ENCODE measurements around the gene STX12. TPM values are rescaled to one million over a fixed set of nuclear protein-coding genes. Genes with fewer than 3 reads are reported as not detected.
A peak's percentile ranks its signal among the peaks of the same experiment; 100 is the strongest.
"Not testable (repeated sequence)": the region's sequence is repeated elsewhere in the genome, so short reads cannot be mapped to it uniquely, and the experiment has no call there.

The STX12 gene
- polyA plus RNA-seq, 1 donor from 2014 or later, result 16.0 TPM

GRCh38 chr1:27789540-27790041, 16.6 kb downstream of the STX12 start:
- H3K4me3 Mint-ChIP-seq, result no peak overlapping the region
- H3K36me3 Mint-ChIP-seq, result peaks cover 4% of the 10 kb centered on the region
- H3K9me3 Mint-ChIP-seq, result no peaks in the 10 kb centered on the region
- no peak overlapping the region for H3K27ac Mint-ChIP-seq
- H3K4me1 Mint-ChIP-seq, result peaks cover 4 to 13% (median 12%) of the 10 kb centered on the region in 3 donors
- no peaks in the 10 kb centered on the region for H3K27me3 Mint-ChIP-seq

- H3K36me3 Mint-ChIP-seq, H3K4me1 Mint-ChIP-seq, H3K27ac Mint-ChIP-seq, H3K4me3 Mint-ChIP-seq, H3K9me3 Mint-ChIP-seq, H3K27me3 Mint-ChIP-seq: not testable (repeated sequence)
Observed at GRCh38 chr1:27790270-27790669, 17.3 kb downstream of the STX12 start.

- peaks cover 1 to 4% (median 4%) of the 10 kb centered on the region in 3 donors for H3K4me1 Mint-ChIP-seq
- no peaks in the 10 kb centered on the region for H3K27me3 Mint-ChIP-seq
- no peaks in the 10 kb centered on the region for H3K9me3 Mint-ChIP-seq
- no peak overlapping the region for H3K4me3 Mint-ChIP-seq
- peaks cover 7% of the 10 kb centered on the region for H3K36me3 Mint-ChIP-seq
- H3K27ac Mint-ChIP-seq, result no peak overlapping the region
Observed at GRCh38 chr1:27795601-27796000, 22.6 kb downstream of the STX12 start.

- H3K27me3 Mint-ChIP-seq, result no peaks in the 10 kb centered on the region
- peaks cover 2% of the 10 kb centered on the region for H3K36me3 Mint-ChIP-seq
- no peak overlapping the region for H3K27ac Mint-ChIP-seq
- peaks cover 0 to 9% (median 0%) of the 10 kb centered on the region in 3 donors for H3K4me1 Mint-ChIP-seq
- no peaks in the 10 kb centered on the region for H3K9me3 Mint-ChIP-seq
- H3K4me3 Mint-ChIP-seq, result peak overlapping the region in 1 of 4 donors; percentile 17
Observed at GRCh38 chr1:27804791-27805190, 31.8 kb downstream of the STX12 start.

- Mint-ChIP-seq H3K36me3 (peaks cover 2% of the 10 kb centered on the region), H3K27ac (no peak overlapping the region), H3K4me1 (peaks cover 0 to 5% (median 0%) of the 10 kb centered on the region in 3 donors), H3K9me3 (no peaks in the 10 kb centered on the region), H3K27me3 (no peaks in the 10 kb centered on the region), H3K4me3 (no peak overlapping the region)
Observed at GRCh38 chr1:27806758-27807157, 33.7 kb downstream of the STX12 start.

GRCh38 chr1:27807385-27807784, 34.4 kb downstream of the STX12 start:
- Mint-ChIP-seq H3K36me3 (peaks cover 3% of the 10 kb centered on the region), H3K27ac (no peak overlapping the region), H3K4me3 (no peak overlapping the region), H3K4me1 (peaks cover 0 to 5% (median 0%) of the 10 kb centered on the region in 3 donors), H3K27me3 (no peaks in the 10 kb centered on the region), H3K9me3 (no peaks in the 10 kb centered on the region)

GRCh38 chr1:27808131-27808530, 35.1 kb downstream of the STX12 start:
- not testable (repeated sequence) for H3K9me3 Mint-ChIP-seq, H3K27ac Mint-ChIP-seq, H3K36me3 Mint-ChIP-seq, H3K4me3 Mint-ChIP-seq, H3K27me3 Mint-ChIP-seq, H3K4me1 Mint-ChIP-seq

GRCh38 chr1:27809883-27810282, 36.9 kb downstream of the STX12 start:
- no peaks in the 10 kb centered on the region for H3K4me1 Mint-ChIP-seq
- H3K4me3 Mint-ChIP-seq, result no peak overlapping the region
- H3K36me3 Mint-ChIP-seq, result peaks cover 1% of the 10 kb centered on the region
- no peak overlapping the region for H3K27ac Mint-ChIP-seq
- no peaks in the 10 kb centered on the region for H3K9me3 Mint-ChIP-seq
- H3K27me3 Mint-ChIP-seq, result no peaks in the 10 kb centered on the region

GRCh38 chr1:27811741-27812500, 38.9 kb downstream of the STX12 start:
- H3K4me1 Mint-ChIP-seq, result no peaks in the 10 kb centered on the region
- H3K27me3 Mint-ChIP-seq, result no peaks in the 10 kb centered on the region
- H3K9me3 Mint-ChIP-seq, result no peaks in the 10 kb centered on the region
- H3K36me3 Mint-ChIP-seq, result peaks cover 1% of the 10 kb centered on the region
- H3K27ac Mint-ChIP-seq, result peak overlapping the region in 2 of 3 donors; percentile 46 to 51
- H3K4me3 Mint-ChIP-seq, result no peak overlapping the region

GRCh38 chr1:27816921-27817630, 44.1 kb downstream of the STX12 start:
- Mint-ChIP-seq H3K27ac (peak overlapping the region in 1 of 3 donors; percentile 80), H3K27me3 (no peaks in the 10 kb centered on the region), H3K4me3 (no peak overlapping the region), H3K4me1 (no peaks in the 10 kb centered on the region), H3K9me3 (no peaks in the 10 kb centered on the region), H3K36me3 (no peaks in the 10 kb centered on the region)

- Mint-ChIP-seq H3K27ac (peak overlapping the region in 1 of 3 donors; percentile 65), H3K4me3 (no peak overlapping the region), H3K27me3 (no peaks in the 10 kb centered on the region), H3K9me3 (no peaks in the 10 kb centered on the region), H3K4me1 (no peaks in the 10 kb centered on the region), H3K36me3 (peaks cover 1% of the 10 kb centered on the region)
Observed at GRCh38 chr1:27821761-27822315, 48.8 kb downstream of the STX12 start.

GRCh38 chr1:27823784-27824183, 50.8 kb downstream of the STX12 start:
- no peaks in the 10 kb centered on the region for H3K9me3 Mint-ChIP-seq
- no peak overlapping the region for H3K4me3 Mint-ChIP-seq
- peaks cover 1% of the 10 kb centered on the region for H3K36me3 Mint-ChIP-seq
- no peaks in the 10 kb centered on the region for H3K4me1 Mint-ChIP-seq
- no peak overlapping the region for H3K27ac Mint-ChIP-seq
- no peaks in the 10 kb centered on the region for H3K27me3 Mint-ChIP-seq

- Mint-ChIP-seq H3K4me3 (no peak overlapping the region), H3K27me3 (no peaks in the 10 kb centered on the region), H3K4me1 (no peaks in the 10 kb centered on the region), H3K9me3 (no peaks in the 10 kb centered on the region), H3K36me3 (peaks cover 1% of the 10 kb centered on the region), H3K27ac (no peak overlapping the region)
Observed at GRCh38 chr1:27824411-27824810, 51.4 kb downstream of the STX12 start.

- Mint-ChIP-seq H3K4me3 (peak overlapping the region; percentile 94 to 98 (median 97)), H3K27ac (peak overlapping the region in 1 of 3 donors; percentile 95), H3K4me1 (peaks cover 11 to 18% (median 18%) of the 10 kb centered on the region in 3 donors)
- not testable (repeated sequence) for H3K36me3 Mint-ChIP-seq, H3K27me3 Mint-ChIP-seq, H3K9me3 Mint-ChIP-seq
Observed at GRCh38 chr1:27829339-27829960, 56.4 kb downstream of the STX12 start.
